AML-193 (cell line): ENCODE data around the gene BANK1.

Source experiments
- DNase-seq, 2 experiments: peaks; one replicate each; lab custom pipeline; 2025; lab: John Stamatoyannopoulos, UW

BANK1 gene

DNA sequence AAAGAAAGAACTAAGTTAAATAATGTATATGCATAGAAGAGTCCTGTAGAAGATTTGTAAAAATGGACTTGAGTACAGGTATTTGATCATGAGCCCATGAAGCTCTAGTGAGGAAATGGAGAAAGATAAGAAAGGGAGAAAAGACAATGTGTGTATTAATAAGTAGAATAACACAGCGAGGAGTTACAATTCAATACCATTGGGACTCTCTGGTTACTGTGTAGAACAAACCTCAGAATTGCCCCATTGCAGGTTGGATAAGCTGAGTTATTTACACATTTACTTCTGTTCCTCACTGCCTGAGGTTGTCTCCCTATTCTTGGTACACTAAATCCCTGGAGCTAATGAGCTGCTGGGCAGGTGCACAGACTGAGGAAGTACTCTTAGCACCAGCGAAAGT, 33.3 kb downstream of the BANK1 start:
- DNase-seq, result no peak

GRCh38 chr4:101824500-101824899, 34.0 kb downstream of the BANK1 start:
- no peak for DNase-seq

- DNase-seq, result no peak
Observed at GRCh38 chr4:101825953-101826352, 35.4 kb downstream of the BANK1 start.

GRCh38 chr4:101831816-101832215, 41.3 kb downstream of the BANK1 start:
- no peak for DNase-seq

DNA sequence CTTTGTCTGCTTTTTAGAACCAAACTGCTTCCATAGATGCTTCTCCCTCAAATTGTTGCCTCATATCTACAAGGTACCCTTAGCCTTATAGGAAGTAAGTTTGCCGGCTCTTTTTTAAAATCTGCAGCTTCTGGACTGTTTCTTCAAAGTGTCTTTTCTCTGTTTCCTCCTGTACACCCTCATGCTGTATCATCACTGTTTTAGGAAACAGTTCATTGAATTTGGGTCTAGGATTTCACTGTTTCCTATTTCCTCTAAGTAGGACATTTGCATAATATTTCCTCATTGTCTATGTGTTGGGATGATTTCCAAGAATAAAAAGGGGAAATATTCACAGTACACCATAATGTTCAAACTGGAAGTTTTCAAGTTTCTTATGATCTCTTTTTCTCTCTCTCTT, 43.0 kb downstream of the BANK1 start:
- peak; percentile 61 to 76 for DNase-seq

GRCh38 chr4:101835121-101835904, 44.8 kb downstream of the BANK1 start:
- DNase-seq, result peak; percentile 51 to 70

DNA sequence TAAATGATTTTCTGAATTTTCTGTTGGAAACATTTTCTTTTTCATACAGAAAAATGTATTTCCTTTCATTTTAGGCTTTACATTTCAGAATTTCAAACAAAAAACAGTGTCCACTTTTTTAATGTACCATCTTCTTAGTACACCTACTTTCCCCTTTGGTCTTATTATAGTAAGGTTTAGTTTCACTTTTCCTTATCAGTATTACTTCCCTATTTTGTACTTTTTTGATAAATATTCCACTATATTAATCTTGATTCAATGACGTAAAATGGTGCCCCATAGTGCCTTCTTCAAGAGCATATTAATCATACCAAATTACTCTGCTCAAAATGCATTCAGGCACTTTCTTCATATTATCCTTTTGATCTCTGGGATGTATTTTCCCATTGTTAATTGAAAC, 52.5 kb downstream of the BANK1 start:
- DNase-seq, result no peak

- no peak for DNase-seq
Observed at GRCh38 chr4:101846550-101846949, 56.0 kb downstream of the BANK1 start.

DNA sequence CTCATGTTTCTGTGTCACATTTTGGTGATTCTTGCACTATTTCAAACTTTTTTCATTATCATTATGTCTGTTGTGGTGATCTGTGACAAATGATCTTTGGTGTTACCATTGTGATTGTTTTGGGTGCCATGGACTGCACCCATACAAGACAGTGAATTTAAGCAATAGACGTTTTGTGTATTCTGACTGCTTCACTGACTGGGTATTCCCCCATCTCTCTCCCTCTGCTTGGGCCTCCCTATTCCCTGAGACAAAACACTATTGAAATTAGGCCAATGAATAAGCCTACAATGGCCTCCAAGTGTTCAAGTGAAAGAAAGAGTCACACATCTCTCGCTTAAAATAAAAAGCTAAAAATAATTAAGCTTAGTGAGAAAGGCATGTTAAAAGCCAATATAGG, 60.2 kb downstream of the BANK1 start:
- no peak for DNase-seq

- DNase-seq, result no peak
Observed at GRCh38 chr4:101851672-101852071, 61.1 kb downstream of the BANK1 start.

GRCh38 chr4:101853028-101853427, 62.5 kb downstream of the BANK1 start:
- DNase-seq, result no peak

- no peak for DNase-seq
Observed at GRCh38 chr4:101853691-101854090, 63.2 kb downstream of the BANK1 start.

GRCh38 chr4:101855239-101855638, 64.7 kb downstream of the BANK1 start:
- DNase-seq, result no peak

DNA sequence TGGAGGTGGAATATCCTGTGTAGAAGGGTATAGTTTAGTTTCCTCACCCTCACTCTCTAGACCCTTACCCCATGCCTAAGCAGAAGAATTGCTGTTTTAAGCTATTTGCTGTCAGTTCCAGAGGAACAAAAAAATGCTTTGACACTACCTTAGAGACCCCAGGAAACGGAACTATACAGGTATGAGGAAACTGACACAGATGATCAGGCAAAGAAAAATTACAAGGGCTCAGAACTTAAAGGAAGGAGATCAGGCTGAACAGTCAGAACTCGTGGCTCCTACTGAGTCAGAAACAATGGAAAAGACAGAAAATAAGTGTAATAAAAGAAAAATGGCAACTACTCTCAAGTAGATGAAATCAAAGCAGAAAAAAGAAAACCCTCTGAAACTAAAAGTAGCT, 65.6 kb downstream of the BANK1 start:
- no peak for DNase-seq

- peak; percentile 3 to 14 for DNase-seq
Observed at GRCh38 chr4:101857176-101857575, 66.6 kb downstream of the BANK1 start.

DNA sequence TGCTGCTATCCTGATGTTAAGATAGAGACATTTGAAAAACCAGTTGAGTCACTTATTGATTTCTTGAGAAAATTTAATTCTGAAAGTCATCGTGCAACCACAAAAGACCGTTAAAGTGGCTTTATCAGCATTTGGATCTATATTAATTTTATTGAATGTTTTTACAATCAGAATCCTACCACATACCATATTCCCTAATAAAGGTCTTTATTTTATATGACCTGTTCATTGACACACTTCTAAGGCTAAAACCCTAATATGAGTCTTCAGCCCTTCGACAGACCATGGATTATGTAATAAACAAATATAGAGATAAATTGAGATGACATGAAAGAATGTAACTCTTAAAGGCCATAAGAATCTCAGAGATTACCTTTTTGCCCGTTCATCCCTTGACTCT, 68.1 kb downstream of the BANK1 start:
- DNase-seq, result no peak

DNA sequence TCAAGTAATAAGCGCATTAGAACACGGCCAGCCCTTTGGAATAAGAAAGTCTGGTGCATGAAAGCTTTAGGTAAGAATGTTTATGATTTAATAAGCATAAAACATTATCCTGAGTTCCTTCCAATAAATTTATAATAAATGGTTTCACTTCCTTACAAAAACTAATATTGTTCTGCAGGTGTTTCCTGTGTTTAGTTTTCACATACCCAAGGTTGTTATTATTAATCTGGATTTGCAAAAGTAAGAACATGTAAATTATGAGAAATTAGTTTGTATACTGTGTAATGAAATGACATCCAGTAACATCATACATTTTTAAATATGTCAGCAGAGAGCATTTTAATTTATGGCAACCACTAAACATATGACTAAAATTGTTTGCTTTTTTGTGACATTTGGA, 72.1 kb downstream of the BANK1 start:
- no peak for DNase-seq

- DNase-seq, result no peak
Observed at GRCh38 chr4:101864660-101865059, 74.1 kb downstream of the BANK1 start.

GRCh38 chr4:101865501-101866062, 75.1 kb downstream of the BANK1 start:
- no peak for DNase-seq

- no peak for DNase-seq
Observed at GRCh38 chr4:101870874-101871273, 80.3 kb downstream of the BANK1 start.

DNA sequence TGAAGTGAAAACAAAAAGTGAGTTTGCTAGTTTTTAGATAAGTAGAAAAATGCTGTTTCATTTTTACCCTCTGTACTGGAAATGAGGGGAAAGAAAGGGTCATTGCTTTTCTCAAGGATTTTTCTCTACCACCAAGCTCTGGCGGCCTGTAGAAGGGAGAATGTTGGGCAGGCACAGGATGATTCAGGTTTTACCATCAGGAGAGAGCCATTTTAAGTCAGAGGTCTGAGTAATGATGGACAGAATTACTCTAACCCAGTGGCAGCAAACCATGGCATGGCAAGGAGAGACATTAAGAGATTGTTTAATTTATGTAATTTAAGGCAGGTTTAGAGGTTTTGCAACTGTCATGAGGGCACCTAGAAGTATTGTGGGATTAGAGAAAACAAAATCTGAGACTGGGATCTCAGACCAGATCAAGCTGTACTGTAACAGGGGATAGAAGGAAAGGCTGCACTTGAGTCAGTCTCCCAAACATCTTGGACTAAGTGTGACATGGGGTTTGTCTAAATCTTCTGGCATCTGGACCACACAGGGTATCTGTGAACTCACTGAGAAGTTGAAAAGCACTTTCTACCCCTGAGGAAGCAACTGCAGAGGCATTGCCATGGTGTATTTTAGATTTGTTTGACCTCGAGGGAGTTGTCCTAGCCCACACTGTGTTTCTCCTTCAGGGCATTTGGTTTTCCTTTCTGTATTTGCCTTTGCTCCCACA, 81.6 kb downstream of the BANK1 start:
- no peak for DNase-seq

GRCh38 chr4:101885574-101885973, 95.0 kb downstream of the BANK1 start:
- DNase-seq, result peak; percentile 65 to 66

DNA sequence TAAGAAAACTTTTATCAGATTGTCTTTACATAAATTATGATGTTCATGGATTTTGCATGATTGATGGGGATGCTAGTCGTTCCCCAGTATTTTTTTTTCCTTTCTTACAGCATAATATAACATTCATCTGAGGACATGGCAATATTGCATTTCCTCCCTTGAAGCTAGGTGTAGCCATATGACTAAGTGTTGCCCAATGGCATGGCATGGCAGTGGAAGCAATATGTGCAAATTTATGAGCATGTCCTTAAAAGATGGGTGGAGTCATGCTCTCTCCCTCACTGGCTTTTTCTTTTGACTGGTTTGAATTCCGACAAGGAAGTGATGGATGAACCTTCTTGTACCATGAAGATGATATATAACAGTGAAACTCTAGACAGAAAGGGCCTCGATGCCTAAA, 96.3 kb downstream of the BANK1 start:
- DNase-seq, result no peak
